ENCODE results near the gene CADM1. TPM values are rescaled to one million over a fixed set of nuclear protein-coding genes. Genes with fewer than 3 reads are reported as not detected.

The CADM1 gene
- total RNA-seq, 1 donor from 2014 or later = 150 TPM

- no peak for TF ChIP-seq CTCF (conservative IDR thresholded peaks at IDR 0.05)
- H3K4me1 Mint-ChIP-seq (ENCODE audit: unreplicated experiment) = peaks cover 33% of the 10 kb centered on the region
- H3K27ac Mint-ChIP-seq = no peak overlapping the region
- peaks cover 14% of the 10 kb centered on the region for H3K36me3 Mint-ChIP-seq
- DNase-seq (ENCODE audit: extremely low spot score, unreplicated experiment) = no peak
- H3K9me3 Mint-ChIP-seq = no peaks in the 10 kb centered on the region
- H3K27me3 Mint-ChIP-seq = no peaks in the 10 kb centered on the region
- no peak overlapping the region for H3K4me3 Mint-ChIP-seq
These were observed 158.4 kb downstream of the CADM1 start for GRCh38 chr11:115345840-115346239.

GRCh38 chr11:115345361-115345760, 158.9 kb downstream of the CADM1 start:
- no peak for TF ChIP-seq CTCF (conservative IDR thresholded peaks at IDR 0.05)
- Mint-ChIP-seq H3K27me3 (no peaks in the 10 kb centered on the region), H3K4me3 (no peak overlapping the region)

DNA sequence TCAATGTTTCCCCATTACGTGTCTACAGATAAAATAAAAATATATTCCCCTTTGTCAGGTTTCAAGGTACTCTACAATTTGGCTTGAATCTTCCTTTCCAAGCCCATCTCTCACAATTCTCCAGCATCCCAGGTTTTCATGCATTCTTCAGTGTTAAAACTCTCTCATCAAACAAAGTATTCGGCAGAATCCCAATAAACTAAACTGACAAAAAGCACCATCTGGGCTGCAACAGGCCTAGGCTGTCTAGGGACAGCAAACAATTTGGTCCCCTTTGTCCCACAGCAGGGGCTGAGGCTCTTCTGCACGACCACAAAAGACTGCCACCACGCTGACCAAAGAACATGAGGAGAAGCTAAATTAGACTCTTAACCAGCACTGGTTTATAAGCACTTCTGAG, 159.4 kb downstream of the CADM1 start:
- no peak for DNase-seq (ENCODE audit: extremely low spot score, unreplicated experiment)
- no peaks in the 10 kb centered on the region for H3K9me3 Mint-ChIP-seq
- peaks cover 14% of the 10 kb centered on the region for H3K36me3 Mint-ChIP-seq
- H3K4me1 Mint-ChIP-seq (ENCODE audit: unreplicated experiment) = peaks cover 33% of the 10 kb centered on the region
- no peak for TF ChIP-seq CTCF (conservative IDR thresholded peaks at IDR 0.05)
- no peak overlapping the region for H3K27ac Mint-ChIP-seq
- no peak overlapping the region for H3K4me3 Mint-ChIP-seq
- no peaks in the 10 kb centered on the region for H3K27me3 Mint-ChIP-seq

More at GRCh38 chr11:115345361-115345760, 158.9 kb downstream of the CADM1 start:
- no peaks in the 10 kb centered on the region for H3K9me3 Mint-ChIP-seq
- peaks cover 33% of the 10 kb centered on the region for H3K4me1 Mint-ChIP-seq (ENCODE audit: unreplicated experiment)
- no peak for DNase-seq (ENCODE audit: extremely low spot score, unreplicated experiment)
- H3K27ac Mint-ChIP-seq = no peak overlapping the region
- peaks cover 14% of the 10 kb centered on the region for H3K36me3 Mint-ChIP-seq

DNA sequence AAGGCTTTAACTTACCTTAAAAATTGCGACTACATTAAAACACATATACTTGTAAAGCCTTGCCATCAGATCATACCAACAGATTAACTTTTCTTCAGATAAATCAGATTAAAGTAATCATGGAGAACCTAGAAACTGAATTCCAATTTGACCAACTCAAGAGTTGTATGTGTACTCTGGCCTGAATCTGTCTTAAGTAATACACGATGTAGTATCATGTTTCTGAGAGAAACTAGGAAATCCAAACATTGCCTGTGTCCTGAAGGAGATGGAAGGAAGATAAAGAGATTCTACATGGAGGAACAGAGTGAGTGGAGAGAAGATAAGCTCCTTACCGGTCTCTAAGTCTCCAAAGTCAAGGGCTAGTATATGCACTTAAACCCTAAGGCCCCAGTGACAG, 162.1 kb downstream of the CADM1 start:
- TF ChIP-seq CTCF (conservative IDR thresholded peaks at IDR 0.05) = no peak
- peaks cover 14% of the 10 kb centered on the region for H3K36me3 Mint-ChIP-seq
- no peak overlapping the region for H3K4me3 Mint-ChIP-seq
- no peak for DNase-seq (ENCODE audit: extremely low spot score, unreplicated experiment)
- H3K27me3 Mint-ChIP-seq = no peaks in the 10 kb centered on the region
- H3K27ac Mint-ChIP-seq = no peak overlapping the region
- no peaks in the 10 kb centered on the region for H3K9me3 Mint-ChIP-seq
- H3K4me1 Mint-ChIP-seq (ENCODE audit: unreplicated experiment) = peaks cover 26% of the 10 kb centered on the region

DNA sequence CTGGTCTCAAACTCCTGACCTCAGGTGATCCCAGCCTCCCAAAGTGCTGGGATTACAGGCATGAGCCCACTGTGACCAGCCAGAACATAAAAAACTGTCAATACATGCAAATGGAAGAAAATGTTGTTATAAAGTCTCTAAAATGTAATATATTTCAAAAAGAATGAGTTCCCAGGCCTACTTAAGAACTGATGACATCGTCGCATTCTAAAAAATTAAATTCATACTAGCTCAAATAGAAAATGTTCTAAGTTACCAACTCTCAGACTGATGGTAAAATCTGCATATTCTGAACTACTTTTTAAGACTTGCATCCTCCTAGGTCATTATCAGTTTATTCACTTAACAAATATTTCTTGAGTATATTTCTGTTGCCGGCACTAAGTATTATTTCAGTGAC, 163.3 kb downstream of the CADM1 start:
- H3K27me3 Mint-ChIP-seq = no peaks in the 10 kb centered on the region
- no peak for DNase-seq (ENCODE audit: extremely low spot score, unreplicated experiment)
- no peak overlapping the region for H3K27ac Mint-ChIP-seq
- peaks cover 11% of the 10 kb centered on the region for H3K36me3 Mint-ChIP-seq
- H3K4me1 Mint-ChIP-seq (ENCODE audit: unreplicated experiment) = peaks cover 21% of the 10 kb centered on the region
- H3K9me3 Mint-ChIP-seq = no peaks in the 10 kb centered on the region
- H3K4me3 Mint-ChIP-seq = no peak overlapping the region
- no peak for TF ChIP-seq CTCF (conservative IDR thresholded peaks at IDR 0.05)

DNA sequence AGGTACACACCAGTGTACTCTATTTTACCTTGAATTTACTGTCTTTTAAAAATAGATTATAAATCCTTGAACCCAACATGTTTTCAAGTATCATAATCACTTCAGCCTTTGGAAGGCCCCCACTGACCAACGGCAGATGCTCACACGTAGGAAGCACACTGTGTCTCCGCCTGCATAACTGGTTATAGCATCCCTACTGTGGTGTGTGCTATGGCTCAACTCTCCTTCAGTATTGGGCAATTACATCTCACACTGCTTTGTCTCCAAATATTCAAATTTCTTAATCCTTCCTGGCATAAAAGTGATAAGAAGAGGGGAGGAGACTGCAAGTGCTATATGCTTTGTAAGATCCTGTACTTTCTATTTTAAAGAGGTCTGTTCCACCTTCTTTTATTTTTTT, 165.7 kb downstream of the CADM1 start:
- TF ChIP-seq CTCF (conservative IDR thresholded peaks at IDR 0.05) = no peak
- Mint-ChIP-seq H3K4me3 (no peak overlapping the region), H3K4me1 (ENCODE audit: unreplicated experiment) (peaks cover 8% of the 10 kb centered on the region)

More for the DNA sequence above, 165.7 kb downstream of the CADM1 start:
- no peak for DNase-seq (ENCODE audit: extremely low spot score, unreplicated experiment)
- Mint-ChIP-seq H3K9me3 (no peaks in the 10 kb centered on the region), H3K36me3 (peaks cover 4% of the 10 kb centered on the region), H3K27me3 (no peaks in the 10 kb centered on the region), H3K27ac (no peak overlapping the region)
